Measurements from ENCODE around the gene CMSS1.
"Not testable (repeated sequence)": the region's sequence is repeated elsewhere in the genome, so short reads cannot be mapped to it uniquely, and the experiment has no call there.

The CMSS1 gene

DNA sequence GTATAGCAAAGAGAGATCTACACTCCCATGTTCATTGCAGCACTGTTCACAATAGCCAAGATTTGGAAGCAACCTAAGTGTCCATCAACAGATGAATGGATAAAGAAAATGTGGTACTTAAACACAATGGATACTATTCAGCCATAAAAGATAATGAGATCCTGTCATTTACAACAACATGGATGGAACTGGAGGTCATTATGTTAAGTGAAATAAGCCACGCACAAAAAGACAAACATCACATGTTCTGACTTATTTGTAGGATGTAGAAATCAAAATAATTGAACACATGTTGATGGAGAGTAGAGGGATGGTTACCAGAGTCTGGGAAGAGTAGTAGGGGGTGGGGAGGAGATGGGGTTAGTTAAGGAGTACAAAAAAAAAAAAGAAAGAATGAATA is 278.6 kb downstream of the CMSS1 start:
- not testable (repeated sequence) for H3K4me3 ChIP-seq (ENCODE audit: low read length); DNase-seq (ENCODE audit: low read depth, low spot score); H3K36me3 ChIP-seq (ENCODE audit: control insufficient read depth, insufficient read depth, low read length); H3K27ac ChIP-seq (ENCODE audit: low read length); H3K9me3 ChIP-seq (ENCODE audit: control insufficient read depth, insufficient read depth, low read length); H3K4me1 ChIP-seq (ENCODE audit: control insufficient read depth, insufficient read depth, low read length); H3K27me3 ChIP-seq (ENCODE audit: control insufficient read depth, insufficient read depth, low read length)
- WGBS (ENCODE audit: insufficient coverage, insufficient read length), result no CpG with 5 or more reads among the region's 1 CpG

DNA sequence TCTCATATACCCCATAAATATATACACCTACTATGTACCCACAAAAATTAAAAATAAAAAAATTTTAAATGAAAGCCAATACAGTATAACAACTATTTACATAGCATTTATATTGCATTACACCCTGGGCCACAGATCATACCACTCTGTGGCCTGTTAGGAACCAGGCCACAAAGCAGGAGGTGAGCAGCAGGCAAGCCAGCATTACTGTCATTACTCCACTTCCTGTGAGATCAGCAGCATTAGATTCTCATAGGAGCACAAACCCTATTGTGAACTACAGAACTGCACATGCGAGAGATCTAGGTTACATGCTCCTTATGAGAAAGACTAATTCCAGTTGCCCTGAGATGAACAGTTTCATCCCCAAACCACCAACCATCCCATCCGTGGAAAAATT is 279.2 kb downstream of the CMSS1 start:
- Histone ChIP-seq H3K27me3 (ENCODE audit: control insufficient read depth, insufficient read depth, low read length) (no peaks in the 10 kb centered on the region), H3K9me3 (ENCODE audit: control insufficient read depth, insufficient read depth, low read length) (no peaks in the 10 kb centered on the region), H3K4me1 (ENCODE audit: control insufficient read depth, insufficient read depth, low read length) (no peaks in the 10 kb centered on the region), H3K27ac (ENCODE audit: low read length) (no peak overlapping the region), H3K36me3 (ENCODE audit: control insufficient read depth, insufficient read depth, low read length) (no peaks in the 10 kb centered on the region), H3K4me3 (ENCODE audit: low read length) (no peak overlapping the region)
- no peak for DNase-seq (ENCODE audit: low read depth, low spot score)
- WGBS (ENCODE audit: insufficient coverage, insufficient read length), result no CpG with 5 or more reads among the region's 2 CpGs

DNA sequence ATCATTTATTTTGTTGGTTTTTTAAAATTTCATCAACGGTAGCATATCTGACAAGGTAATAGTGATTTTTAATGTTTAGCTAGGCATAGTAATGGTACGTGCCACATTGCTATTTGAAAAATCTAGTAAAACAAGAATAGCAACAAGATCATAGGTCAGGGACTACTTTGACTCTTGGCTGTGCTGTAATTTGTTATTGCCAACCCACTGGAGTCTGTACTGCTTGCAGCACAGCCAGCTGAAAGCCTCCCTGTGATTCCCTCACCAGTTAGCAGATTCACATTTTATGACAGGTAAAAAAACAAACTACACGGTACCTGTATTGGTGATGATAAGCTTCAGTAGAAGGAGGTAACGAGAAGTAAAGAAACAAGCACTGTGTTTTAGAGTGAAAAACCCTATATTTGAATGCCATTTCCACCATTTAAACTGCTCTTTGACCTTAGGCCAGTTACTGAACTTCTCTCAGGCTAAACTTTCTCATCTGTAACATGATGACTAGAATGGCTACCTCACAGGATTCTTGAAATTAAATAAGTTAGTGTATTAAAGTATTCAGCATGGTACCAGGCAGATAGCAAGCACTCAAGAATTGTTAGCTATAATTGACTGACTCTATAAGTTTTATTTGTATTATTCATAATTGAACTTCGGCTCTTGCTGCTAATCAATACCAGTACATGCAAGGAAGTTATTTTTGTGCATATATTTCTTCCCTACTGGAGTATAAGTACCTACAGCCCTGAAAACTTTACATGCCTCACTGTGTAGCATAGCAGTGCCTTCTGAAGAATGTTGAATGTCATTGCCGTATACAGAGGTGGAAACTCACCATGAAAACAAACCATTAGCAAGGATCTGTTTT is 280.5 kb downstream of the CMSS1 start:
- no peaks in the 10 kb centered on the region for H3K36me3 ChIP-seq (ENCODE audit: control insufficient read depth, insufficient read depth, low read length)
- H3K4me1 ChIP-seq (ENCODE audit: control insufficient read depth, insufficient read depth, low read length), result no peaks in the 10 kb centered on the region
- no CpG with 5 or more reads among the region's 6 CpGs for WGBS (ENCODE audit: insufficient coverage, insufficient read length)
- H3K27ac ChIP-seq (ENCODE audit: low read length), result no peak overlapping the region
- H3K4me3 ChIP-seq (ENCODE audit: low read length), result no peak overlapping the region
- DNase-seq (ENCODE audit: low read depth, low spot score), result no peak
- no peaks in the 10 kb centered on the region for H3K9me3 ChIP-seq (ENCODE audit: control insufficient read depth, insufficient read depth, low read length)
- no peaks in the 10 kb centered on the region for H3K27me3 ChIP-seq (ENCODE audit: control insufficient read depth, insufficient read depth, low read length)

DNA sequence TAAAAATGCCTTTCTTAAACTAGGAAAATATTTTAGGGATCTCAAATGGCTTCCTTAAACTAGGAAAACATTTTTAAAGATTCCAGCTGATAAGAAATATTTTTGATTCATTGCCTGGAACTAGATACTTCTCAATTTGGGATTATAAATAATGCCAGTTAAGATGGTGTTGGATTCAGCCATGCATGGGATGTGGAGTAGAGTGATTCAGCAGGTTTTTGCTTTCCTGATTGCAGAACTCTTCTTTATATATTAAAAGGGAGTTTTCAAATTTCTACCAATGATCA is 281.1 kb downstream of the CMSS1 start:
- Histone ChIP-seq H3K27ac (ENCODE audit: low read length) (no peak overlapping the region), H3K36me3 (ENCODE audit: control insufficient read depth, insufficient read depth, low read length) (no peaks in the 10 kb centered on the region), H3K9me3 (ENCODE audit: control insufficient read depth, insufficient read depth, low read length) (no peaks in the 10 kb centered on the region), H3K4me1 (ENCODE audit: control insufficient read depth, insufficient read depth, low read length) (no peaks in the 10 kb centered on the region), H3K27me3 (ENCODE audit: control insufficient read depth, insufficient read depth, low read length) (no peaks in the 10 kb centered on the region), H3K4me3 (ENCODE audit: low read length) (no peak overlapping the region)
- DNase-seq (ENCODE audit: low read depth, low spot score), result no peak

DNA sequence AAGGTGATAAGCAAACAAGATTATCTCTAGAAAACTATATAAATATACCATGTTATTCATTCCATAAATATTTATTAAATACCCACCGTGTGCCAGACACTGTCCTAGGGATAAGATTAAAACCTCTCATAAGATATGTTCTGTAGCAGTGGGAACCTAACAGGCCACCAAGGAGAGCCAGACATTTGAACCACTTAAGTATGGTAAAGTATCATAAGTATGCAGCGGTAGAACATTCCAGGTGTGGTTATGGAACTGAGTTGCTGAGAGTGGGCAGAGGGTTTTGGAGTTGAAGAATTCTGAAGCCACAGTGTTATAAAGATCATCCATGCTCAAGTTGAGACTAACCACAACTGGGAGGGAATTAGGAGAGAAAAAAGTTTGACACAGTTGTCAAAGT is 282.0 kb downstream of the CMSS1 start:
- H3K36me3 ChIP-seq (ENCODE audit: control insufficient read depth, insufficient read depth, low read length), result no peaks in the 10 kb centered on the region

DNA sequence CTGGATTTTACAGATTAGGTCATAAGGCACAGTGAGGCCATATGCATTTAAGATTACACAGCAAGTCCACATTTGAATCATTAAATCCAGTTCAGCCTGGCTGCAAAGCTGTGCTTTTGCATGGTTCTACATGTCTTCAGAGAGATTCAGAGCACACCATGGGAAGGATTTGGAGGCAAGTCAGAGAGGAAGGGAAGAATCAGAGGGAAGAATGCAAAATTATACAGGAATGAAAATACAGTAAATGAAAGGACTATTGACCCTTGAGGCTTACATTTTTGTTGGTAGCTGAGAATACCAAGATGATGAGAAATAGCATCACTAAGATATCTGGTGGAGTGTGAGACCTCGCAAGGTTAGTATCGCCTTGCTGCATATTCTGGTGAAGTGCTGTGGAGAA is 282.8 kb downstream of the CMSS1 start:
- Histone ChIP-seq H3K4me3 (ENCODE audit: low read length) (no peak overlapping the region), H3K27ac (ENCODE audit: low read length) (no peak overlapping the region), H3K4me1 (ENCODE audit: control insufficient read depth, insufficient read depth, low read length) (no peaks in the 10 kb centered on the region), H3K36me3 (ENCODE audit: control insufficient read depth, insufficient read depth, low read length) (no peaks in the 10 kb centered on the region), H3K27me3 (ENCODE audit: control insufficient read depth, insufficient read depth, low read length) (no peaks in the 10 kb centered on the region), H3K9me3 (ENCODE audit: control insufficient read depth, insufficient read depth, low read length) (no peaks in the 10 kb centered on the region)
- no peak for DNase-seq (ENCODE audit: low read depth, low spot score)
- WGBS (ENCODE audit: insufficient coverage, insufficient read length), result no CpG with 5 or more reads among the region's 2 CpGs

More for the DNA sequence above, 282.0 kb downstream of the CMSS1 start:
- Histone ChIP-seq H3K27me3 (ENCODE audit: control insufficient read depth, insufficient read depth, low read length) (no peaks in the 10 kb centered on the region), H3K9me3 (ENCODE audit: control insufficient read depth, insufficient read depth, low read length) (no peaks in the 10 kb centered on the region), H3K4me1 (ENCODE audit: control insufficient read depth, insufficient read depth, low read length) (no peaks in the 10 kb centered on the region), H3K27ac (ENCODE audit: low read length) (no peak overlapping the region), H3K4me3 (ENCODE audit: low read length) (no peak overlapping the region)
- DNase-seq (ENCODE audit: low read depth, low spot score), result no peak
- WGBS (ENCODE audit: insufficient coverage, insufficient read length), result no CpG with 5 or more reads among the region's 2 CpGs

DNA sequence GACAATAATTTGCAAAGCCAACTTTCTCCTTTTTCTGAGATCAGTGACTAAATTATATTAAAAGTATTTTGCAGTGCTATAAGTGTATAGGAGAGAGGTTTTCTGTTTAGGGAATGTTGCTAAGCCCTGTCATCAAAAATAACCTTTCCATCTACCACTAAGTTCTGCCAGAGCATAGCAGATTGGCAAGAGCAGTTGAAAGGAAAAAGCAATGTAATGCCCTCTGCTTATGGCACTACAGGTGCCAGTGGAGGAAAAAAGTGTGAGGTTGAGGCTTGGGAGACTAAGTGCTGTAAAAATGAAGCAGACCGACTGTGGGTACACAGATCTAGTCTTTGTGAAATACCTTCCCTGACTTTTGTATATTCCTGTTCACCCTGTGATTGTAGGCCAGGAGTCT is 285.1 kb downstream of the CMSS1 start:
- no peak for DNase-seq (ENCODE audit: low read depth, low spot score)
- H3K4me1 ChIP-seq (ENCODE audit: control insufficient read depth, insufficient read depth, low read length), result no peaks in the 10 kb centered on the region
- H3K4me3 ChIP-seq (ENCODE audit: low read length), result no peak overlapping the region
- no peaks in the 10 kb centered on the region for H3K9me3 ChIP-seq (ENCODE audit: control insufficient read depth, insufficient read depth, low read length)
- WGBS (ENCODE audit: insufficient coverage, insufficient read length), result no CpG with 5 or more reads among the region's 1 CpG
- H3K36me3 ChIP-seq (ENCODE audit: control insufficient read depth, insufficient read depth, low read length), result no peaks in the 10 kb centered on the region
- H3K27me3 ChIP-seq (ENCODE audit: control insufficient read depth, insufficient read depth, low read length), result no peaks in the 10 kb centered on the region
- H3K27ac ChIP-seq (ENCODE audit: low read length), result no peak overlapping the region

DNA sequence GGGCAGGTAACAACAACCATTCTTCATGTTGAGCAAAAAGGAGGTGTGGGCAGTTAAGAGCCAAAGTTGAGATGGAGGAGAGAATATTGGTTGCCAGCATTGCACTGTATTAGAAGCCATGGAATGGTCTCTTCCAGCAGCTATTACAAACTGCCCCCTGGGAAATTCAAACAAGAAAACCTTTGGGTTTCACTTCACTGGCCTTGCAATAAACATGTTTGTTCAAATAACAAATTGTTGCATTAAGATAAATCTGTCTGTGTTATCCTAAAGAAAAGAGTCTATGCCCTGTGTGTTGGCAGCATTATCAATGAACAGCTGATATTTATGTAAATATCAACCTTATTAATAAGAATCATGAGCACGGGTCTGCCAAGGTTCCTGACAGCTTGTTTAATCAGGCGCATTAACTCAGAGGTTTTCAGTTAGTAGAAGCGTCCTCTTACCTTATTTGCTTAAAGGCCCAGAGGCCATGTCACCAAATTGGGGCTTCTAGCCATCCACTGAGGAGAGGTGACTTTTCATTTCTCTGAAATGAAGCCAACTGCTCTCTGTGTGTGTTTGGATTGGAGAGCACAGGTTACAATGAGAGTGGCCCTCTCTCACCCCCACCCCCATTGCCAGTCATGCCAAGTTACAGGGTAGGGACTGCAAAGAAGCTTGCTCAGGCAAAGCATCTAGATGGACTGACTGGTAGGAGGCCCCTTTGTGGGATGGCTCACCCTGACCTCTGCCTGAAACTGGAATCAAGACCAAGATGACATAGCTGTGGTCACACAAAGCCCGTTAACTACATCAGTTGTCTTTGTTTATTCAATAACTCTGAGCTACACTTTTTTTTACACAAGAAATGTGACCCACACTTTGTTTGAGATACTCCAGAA is 286.1 kb downstream of the CMSS1 start:
- H3K4me3 ChIP-seq (ENCODE audit: low read length), result no peak overlapping the region
- no peaks in the 10 kb centered on the region for H3K27me3 ChIP-seq (ENCODE audit: control insufficient read depth, insufficient read depth, low read length)
- DNase-seq (ENCODE audit: low read depth, low spot score), result no peak
- H3K9me3 ChIP-seq (ENCODE audit: control insufficient read depth, insufficient read depth, low read length), result no peaks in the 10 kb centered on the region
- no CpG with 5 or more reads among the region's 4 CpGs for WGBS (ENCODE audit: insufficient coverage, insufficient read length)
- H3K36me3 ChIP-seq (ENCODE audit: control insufficient read depth, insufficient read depth, low read length), result no peaks in the 10 kb centered on the region
- no peak overlapping the region for H3K27ac ChIP-seq (ENCODE audit: low read length)
- no peaks in the 10 kb centered on the region for H3K4me1 ChIP-seq (ENCODE audit: control insufficient read depth, insufficient read depth, low read length)

DNA sequence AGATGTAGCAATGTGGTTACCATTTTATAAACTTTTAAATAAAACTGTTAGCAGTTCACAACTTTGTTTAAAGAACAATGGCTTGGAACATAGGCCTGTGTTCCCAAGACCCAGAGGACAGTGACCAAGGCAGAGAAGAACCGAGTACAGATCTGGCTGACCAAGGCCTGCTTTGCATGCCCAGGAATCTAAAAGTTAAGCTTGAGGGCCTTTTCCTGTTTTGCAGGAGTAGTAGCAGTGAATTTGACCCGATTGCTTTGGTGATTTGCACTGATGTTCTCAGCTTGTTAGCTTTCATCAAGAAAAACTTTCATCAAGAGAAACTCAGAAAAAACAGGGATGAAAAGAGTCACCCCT is 286.8 kb downstream of the CMSS1 start:
- Histone ChIP-seq H3K9me3 (ENCODE audit: control insufficient read depth, insufficient read depth, low read length) (no peaks in the 10 kb centered on the region), H3K27me3 (ENCODE audit: control insufficient read depth, insufficient read depth, low read length) (no peaks in the 10 kb centered on the region), H3K4me3 (ENCODE audit: low read length) (no peak overlapping the region), H3K27ac (ENCODE audit: low read length) (no peak overlapping the region), H3K36me3 (ENCODE audit: control insufficient read depth, insufficient read depth, low read length) (no peaks in the 10 kb centered on the region), H3K4me1 (ENCODE audit: control insufficient read depth, insufficient read depth, low read length) (no peaks in the 10 kb centered on the region)
- DNase-seq (ENCODE audit: low read depth, low spot score), result no peak
- no CpG with 5 or more reads among the region's 2 CpGs for WGBS (ENCODE audit: insufficient coverage, insufficient read length)

DNA sequence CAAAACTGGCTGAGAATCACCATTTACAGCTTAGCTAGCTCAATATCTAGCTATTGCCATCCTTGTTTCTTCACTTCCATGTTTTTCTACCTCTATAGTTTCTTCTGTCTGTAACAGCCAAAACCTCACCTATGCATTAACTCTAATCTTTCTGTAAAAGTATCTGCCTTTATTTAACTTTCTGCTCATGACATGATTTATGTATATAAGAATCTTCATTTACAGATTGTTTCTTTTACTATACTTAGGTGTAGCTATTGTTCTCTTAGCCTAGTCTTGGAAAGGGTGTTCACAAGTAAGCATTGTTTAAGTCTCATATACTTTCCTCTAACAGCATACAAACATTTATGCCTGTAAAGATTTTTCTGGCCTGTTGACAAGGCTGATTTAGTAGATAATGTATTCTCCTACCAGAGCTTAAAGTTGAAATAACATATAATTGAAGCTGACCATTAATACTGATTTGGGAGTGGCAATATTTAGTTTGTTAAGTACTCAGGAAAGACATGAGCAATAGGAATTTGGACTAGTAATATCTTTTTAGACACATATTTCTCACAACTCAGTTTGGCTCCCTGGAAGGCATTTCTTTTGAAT is 287.3 kb downstream of the CMSS1 start:
- no peaks in the 10 kb centered on the region for H3K27me3 ChIP-seq (ENCODE audit: control insufficient read depth, insufficient read depth, low read length)
- H3K27ac ChIP-seq (ENCODE audit: low read length), result no peak overlapping the region
- no peaks in the 10 kb centered on the region for H3K4me1 ChIP-seq (ENCODE audit: control insufficient read depth, insufficient read depth, low read length)
- no peaks in the 10 kb centered on the region for H3K36me3 ChIP-seq (ENCODE audit: control insufficient read depth, insufficient read depth, low read length)
- DNase-seq (ENCODE audit: low read depth, low spot score), result no peak
- no peaks in the 10 kb centered on the region for H3K9me3 ChIP-seq (ENCODE audit: control insufficient read depth, insufficient read depth, low read length)
- H3K4me3 ChIP-seq (ENCODE audit: low read length), result no peak overlapping the region

All from iPS DF 6.9 (cell line).